ENCODE data around the gene AUTS2. TPM values are rescaled to one million over a fixed set of nuclear protein-coding genes. Genes with fewer than 3 reads are reported as not detected.

The AUTS2 gene
- total and polyA plus RNA-seq, 10 of the 15 experiments (the other 5 are each of a cell fraction or from before 2014, with no cell fraction given): 6.4 to 55.6 (median 21.6) TPM

DNA sequence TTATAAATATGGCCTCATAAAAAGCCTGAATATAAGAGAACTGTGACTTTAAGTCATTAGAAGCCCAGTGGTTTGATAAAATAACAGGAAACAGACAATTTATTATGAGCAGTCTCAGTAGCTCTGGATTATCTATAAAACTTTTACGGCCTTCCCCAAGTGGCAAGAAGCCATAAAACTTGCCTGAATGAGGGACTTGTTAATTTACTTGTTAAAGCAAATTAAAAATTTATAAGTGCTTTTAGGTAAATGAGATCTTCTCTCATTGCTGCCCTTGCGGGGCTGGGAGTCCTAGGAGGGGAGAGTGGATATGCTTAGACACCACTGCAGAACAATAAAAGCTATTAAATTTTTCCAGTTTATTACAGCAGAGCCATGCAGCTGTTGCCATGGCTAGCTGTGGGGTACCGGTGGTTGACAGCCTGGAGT is 499.9 kb downstream of the AUTS2 start:
- POLR2A ChIA-PET: no interaction called here
- Histone ChIP-seq H3K79me2 (ENCODE audit: control insufficient read depth, insufficient read depth, low read length) (no peaks in the 10 kb centered on the region), H3K9ac (ENCODE audit: control insufficient read depth, insufficient read depth, low read length) (no peak overlapping the region), H2AFZ (ENCODE audit: control insufficient read depth, low read depth, low read length) (no peak overlapping the region), H3K4me2 (ENCODE audit: control insufficient read depth, insufficient read depth) (no peak overlapping the region), H3K4me3 (no peak overlapping the region), H4K20me1 (ENCODE audit: control insufficient read depth, insufficient read depth) (no peaks in the 10 kb centered on the region), H3K27me3 (replicated peaks in 1 of 2; ENCODE audit: control insufficient read depth in 2 of 2, insufficient read depth in 2 of 2, low read length in 1 of 2) (no peaks in the 10 kb centered on the region), H3K4me1 (ENCODE audit: control insufficient read depth, insufficient read depth, low read length) (no peaks in the 10 kb centered on the region), H3K27ac (ENCODE audit: control insufficient read depth, insufficient read depth) (no peak overlapping the region), H3K36me3 (ENCODE audit: control insufficient read depth in 2 of 2, insufficient read depth in 2 of 2, low read length in 1 of 2) (no peaks in the 10 kb centered on the region; a peak in 1 of 4 replicates), H3K9me3 (replicated peaks; ENCODE audit: control insufficient read depth, insufficient read depth, low read length) (no peaks in the 10 kb centered on the region)
- in situ Hi-C loops (cut with MboI): no loop called here
- no peak for FAIRE-seq
- TF ChIP-seq, protein P1, sequence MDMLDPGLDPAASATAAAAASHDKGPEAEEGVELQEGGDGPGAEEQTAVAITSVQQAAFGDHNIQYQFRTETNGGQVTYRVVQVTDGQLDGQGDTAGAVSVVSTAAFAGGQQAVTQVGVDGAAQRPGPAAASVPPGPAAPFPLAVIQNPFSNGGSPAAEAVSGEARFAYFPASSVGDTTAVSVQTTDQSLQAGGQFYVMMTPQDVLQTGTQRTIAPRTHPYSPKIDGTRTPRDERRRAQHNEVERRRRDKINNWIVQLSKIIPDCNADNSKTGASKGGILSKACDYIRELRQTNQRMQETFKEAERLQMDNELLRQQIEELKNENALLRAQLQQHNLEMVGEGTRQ (IDR thresholded peaks at IDR 0.05; ENCODE audit: borderline replicate concordance, low read depth, low read length): no peak
- TF ChIP-seq HDAC6 (IDR thresholded peaks at IDR 0.05; ENCODE audit: unreplicated experiment) (no peak), CHD2 (IDR thresholded peaks at IDR 0.05; ENCODE audit: borderline replicate concordance, low read depth, low read length) (no peak)
- CTCF ChIA-PET: interaction anchor here (0.5 kb wide), 1 partner anchor 865 kb away, joined by 3 read pairs; no protein-coding TSS in a partner anchor
- WGBS (ENCODE audit: insufficient coverage, insufficient replicate concordance, low lambda C conversion rate, missing lambda C conversion rate): 16% methylated on average over 3 of the region's 3 CpGs
- SMC1A ChIA-PET (ENCODE audit: uncharacterized antibody, unreplicated experiment): interaction anchor here (0.5 to 1.4 kb wide), 5 partner anchors 9 to 1898 kb away, joined by 3 read pairs; no protein-coding TSS in a partner anchor
- intact Hi-C loops (cut with micrococcal nuclease; ENCODE audit: unreplicated experiment): no loop called here
- RAD21 ChIA-PET (ENCODE audit: unreplicated experiment): no interaction called here
- BruUV-seq (replicated peaks): no TSS peak
- ATAC-seq: no peak
- no peak for DNase-seq (ENCODE audit: low read depth, low spot score)

DNA sequence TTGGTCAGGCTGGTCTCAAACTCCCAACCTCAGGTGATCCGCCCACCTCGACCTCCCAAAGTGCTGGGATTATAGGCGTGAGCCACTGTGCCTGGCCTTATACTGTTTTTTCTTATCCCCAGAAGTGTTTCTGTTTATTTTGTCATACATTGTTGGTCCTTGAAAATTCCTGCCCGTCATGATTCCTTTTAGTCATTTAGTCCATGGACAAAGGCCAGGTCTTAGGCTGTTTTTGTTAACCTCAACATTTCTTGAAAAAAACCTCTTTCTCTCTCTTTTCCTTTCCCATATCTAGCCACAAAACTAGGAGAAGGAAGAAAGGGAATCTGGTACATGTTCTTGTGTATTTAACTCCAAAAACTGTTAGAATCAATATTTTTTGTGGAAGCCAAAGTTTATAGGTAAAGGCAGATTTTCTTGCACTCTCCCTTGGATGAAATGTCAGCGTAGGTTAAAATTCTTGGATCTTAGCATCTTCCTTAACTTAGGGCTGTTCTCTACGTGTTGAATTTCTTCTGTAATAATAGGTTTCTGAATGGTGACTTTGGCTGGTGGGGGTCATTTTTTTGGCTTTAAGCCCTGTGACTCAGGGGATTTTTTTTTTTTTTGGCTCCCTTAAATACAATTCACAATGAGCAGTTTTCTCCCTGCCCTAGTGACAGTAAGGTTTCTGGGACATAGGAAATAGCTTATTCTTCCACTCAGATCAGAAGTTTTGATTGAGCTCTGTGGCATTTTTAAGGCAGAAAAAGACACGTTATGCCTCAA is 500.8 kb downstream of the AUTS2 start:
- Histone ChIP-seq H3K27me3 (replicated peaks in 1 of 2; ENCODE audit: control insufficient read depth in 2 of 2, insufficient read depth in 2 of 2, low read length in 1 of 2) (no peaks in the 10 kb centered on the region), H3K36me3 (ENCODE audit: control insufficient read depth in 2 of 2, insufficient read depth in 2 of 2, low read length in 1 of 2) (no peaks in the 10 kb centered on the region; a peak in 1 of 4 replicates), H2AFZ (ENCODE audit: control insufficient read depth, low read depth, low read length) (no peak overlapping the region), H3K27ac (ENCODE audit: control insufficient read depth, insufficient read depth) (no peak overlapping the region), H3K4me1 (ENCODE audit: control insufficient read depth, insufficient read depth, low read length) (no peaks in the 10 kb centered on the region), H3K4me2 (ENCODE audit: control insufficient read depth, insufficient read depth) (no peak overlapping the region), H4K20me1 (ENCODE audit: control insufficient read depth, insufficient read depth) (no peaks in the 10 kb centered on the region), H3K79me2 (ENCODE audit: control insufficient read depth, insufficient read depth, low read length) (no peaks in the 10 kb centered on the region), H3K9ac (ENCODE audit: control insufficient read depth, insufficient read depth, low read length) (no peak overlapping the region), H3K4me3 (no peak overlapping the region), H3K9me3 (replicated peaks; ENCODE audit: control insufficient read depth, insufficient read depth, low read length) (no peaks in the 10 kb centered on the region)
- DNase-seq (ENCODE audit: low read depth, low spot score) (no peak), ATAC-seq (no peak), FAIRE-seq (no peak)
- in situ Hi-C loops (cut with MboI): no loop called here
- ChIA-PET CTCF (no interaction called here), POLR2A (interaction anchor here (0.6 kb wide), 1 partner anchor 55 kb away, joined by 10 read pairs; no protein-coding TSS in a partner anchor), RAD21 (ENCODE audit: unreplicated experiment) (no interaction called here), SMC1A (ENCODE audit: uncharacterized antibody, unreplicated experiment) (interaction anchor here (1.3 kb wide), 1 partner anchor 8 kb away, joined by 3 read pairs; no protein-coding TSS in a partner anchor)
- intact Hi-C loops (cut with micrococcal nuclease; ENCODE audit: unreplicated experiment): no loop called here
- no TSS peak for BruUV-seq (replicated peaks)
- WGBS (ENCODE audit: insufficient coverage, insufficient replicate concordance, low lambda C conversion rate, missing lambda C conversion rate): 17% methylated on average over 7 of the region's 7 CpGs
- TF ChIP-seq JUND (IDR thresholded peaks at IDR 0.05; ENCODE audit: low read depth, low read length): no peak
- no peak for TF ChIP-seq CREB1 (IDR thresholded peaks at IDR 0.05; ENCODE audit: low read depth)
- no peak for TF ChIP-seq SMARCA5 (IDR thresholded peaks at IDR 0.05)
- TF ChIP-seq SIN3A (IDR thresholded peaks at IDR 0.05; ENCODE audit: low read depth, low read length): no peak
- no peak for TF ChIP-seq POU2F2 (IDR thresholded peaks at IDR 0.05; ENCODE audit: borderline replicate concordance, low read depth, low read length)
- TF ChIP-seq, protein P2, sequence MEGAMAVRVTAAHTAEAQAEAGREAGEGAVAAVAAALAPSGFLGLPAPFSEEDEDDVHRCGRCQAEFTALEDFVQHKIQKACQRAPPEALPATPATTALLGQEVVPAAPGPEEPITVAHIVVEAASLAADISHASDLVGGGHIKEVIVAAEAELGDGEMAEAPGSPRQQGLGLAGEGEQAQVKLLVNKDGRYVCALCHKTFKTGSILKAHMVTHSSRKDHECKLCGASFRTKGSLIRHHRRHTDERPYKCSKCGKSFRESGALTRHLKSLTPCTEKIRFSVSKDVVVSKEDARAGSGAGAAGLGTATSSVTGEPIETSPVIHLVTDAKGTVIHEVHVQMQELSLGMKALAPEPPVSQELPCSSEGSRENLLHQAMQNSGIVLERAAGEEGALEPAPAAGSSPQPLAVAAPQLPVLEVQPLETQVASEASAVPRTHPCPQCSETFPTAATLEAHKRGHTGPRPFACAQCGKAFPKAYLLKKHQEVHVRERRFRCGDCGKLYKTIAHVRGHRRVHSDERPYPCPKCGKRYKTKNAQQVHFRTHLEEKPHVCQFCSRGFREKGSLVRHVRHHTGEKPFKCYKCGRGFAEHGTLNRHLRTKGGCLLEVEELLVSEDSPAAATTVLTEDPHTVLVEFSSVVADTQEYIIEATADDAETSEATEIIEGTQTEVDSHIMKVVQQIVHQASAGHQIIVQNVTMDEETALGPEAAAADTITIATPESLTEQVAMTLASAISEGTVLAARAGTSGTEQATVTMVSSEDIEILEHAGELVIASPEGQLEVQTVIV (IDR thresholded peaks at IDR 0.05; ENCODE audit: borderline replicate concordance, partially characterized antibody): no peak
- TF ChIP-seq KLF5 (IDR thresholded peaks at IDR 0.05; ENCODE audit: partially characterized antibody): no peak
- TF ChIP-seq IKZF1 (conservative IDR thresholded peaks at IDR 0.05): no peak
- no peak for TF ChIP-seq RELA (IDR thresholded peaks at IDR 0.05; ENCODE audit: borderline replicate concordance, partially characterized antibody)
- TF ChIP-seq NR2F1 (conservative IDR thresholded peaks at IDR 0.05): no peak

Data from GM12878 (cell line).